T-helper 9 cell (primary cell): Measurements from ENCODE around the gene USP44.
A peak's percentile ranks its signal among the peaks of the same experiment; 100 is the strongest.
"Not testable (repeated sequence)": the region's sequence is repeated elsewhere in the genome, so short reads cannot be mapped to it uniquely, and the experiment has no call there.

ENCODE experiments used
- DNase-seq: peaks from one replicate; pipeline ENCODE4 v3.0.0-alpha.2; 2020

The USP44 gene

GRCh38 chr12:95505039-95505438, 46.2 kb downstream of the USP44 start:
- no peak for DNase-seq

- no peak for DNase-seq
Measured at GRCh38 chr12:95504140-95504539, 47.1 kb downstream of the USP44 start.

- DNase-seq, result no peak
Measured at GRCh38 chr12:95499772-95500171, 51.5 kb downstream of the USP44 start.

- no peak for DNase-seq
Measured at GRCh38 chr12:95498968-95499367, 52.3 kb downstream of the USP44 start.

- no peak for DNase-seq
Measured at GRCh38 chr12:95497031-95497430, 54.2 kb downstream of the USP44 start.

GRCh38 chr12:95495433-95495832, 55.8 kb downstream of the USP44 start:
- DNase-seq, result no peak

- DNase-seq, result no peak
Measured at GRCh38 chr12:95494888-95495287, 56.4 kb downstream of the USP44 start.

- DNase-seq, result no peak
Measured at GRCh38 chr12:95492462-95492861, 58.8 kb downstream of the USP44 start.

- no peak for DNase-seq
Measured at GRCh38 chr12:95487024-95487423, 64.3 kb downstream of the USP44 start.

- no peak for DNase-seq
Measured at GRCh38 chr12:95484524-95484923, 66.8 kb downstream of the USP44 start.

- DNase-seq, result not testable (repeated sequence)
Measured at GRCh38 chr12:95482564-95482963, 68.7 kb downstream of the USP44 start.

GRCh38 chr12:95481888-95482287, 69.4 kb downstream of the USP44 start:
- no peak for DNase-seq

- no peak for DNase-seq
Measured at GRCh38 chr12:95481072-95481471, 70.2 kb downstream of the USP44 start.

GRCh38 chr12:95480230-95480629, 71.0 kb downstream of the USP44 start:
- no peak for DNase-seq

GRCh38 chr12:95474660-95474958, 76.7 kb downstream of the USP44 start:
- DNase-seq, result no peak

- DNase-seq, result peak; percentile 85
Measured at GRCh38 chr12:95473884-95474659, 77.2 kb downstream of the USP44 start, which contains the start of gene METAP2. Gene METAP2, plus strand, starts transcription at chr12:95474152. Its CDS starts 28 bp downstream, at chr12:95474180.

- DNase-seq, result no peak
Measured at GRCh38 chr12:95473231-95473883, 77.9 kb downstream of the USP44 start.

- DNase-seq, result no peak
Measured at GRCh38 chr12:95470300-95470699, 81.0 kb downstream of the USP44 start.
